HG03045 (cell line): ENCODE measurements around the gene GSDMA.
"Not testable (repeated sequence)": the region's sequence is repeated elsewhere in the genome, so short reads cannot be mapped to it uniquely, and the experiment has no call there.

Experiments
- ATAC-seq: cut with Tn5 transposase; IDR thresholded peaks from one replicate; pipeline ENCODE4 v1.9.1; 2021; ENCODE audit warnings: mild to moderate bottlenecking, moderate library complexity; ENCODE audit not compliant: unreplicated experiment

GSDMA gene

DNA sequence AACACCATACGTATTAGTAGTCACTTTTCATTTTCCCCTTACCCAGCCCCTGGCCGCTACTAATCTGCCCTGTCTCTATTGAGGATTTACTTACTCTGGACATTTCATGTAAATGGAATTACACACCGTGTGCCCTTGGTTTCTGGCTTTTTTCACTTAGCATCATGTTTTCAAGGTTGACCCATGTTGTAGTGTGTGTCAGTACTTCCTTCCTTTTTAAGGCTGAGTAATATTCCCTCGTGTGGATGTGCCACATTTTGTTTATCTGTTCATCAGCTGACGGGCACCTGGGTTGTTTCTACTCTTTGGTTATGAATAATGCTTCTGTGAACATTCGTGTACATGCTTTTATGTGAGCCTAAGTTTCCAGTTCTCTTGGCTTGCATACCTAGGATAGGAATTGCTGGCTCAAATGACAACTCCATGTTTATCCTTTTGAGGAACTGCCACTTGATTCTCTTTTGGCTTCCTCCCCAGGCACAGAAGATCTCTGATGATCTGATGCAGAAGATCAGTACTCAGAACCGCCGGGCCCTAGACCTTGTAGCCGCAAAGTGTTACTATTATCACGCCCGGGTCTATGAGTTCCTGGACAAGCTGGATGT lies 25.5 kb downstream of the GSDMA start:
- no peak for ATAC-seq

DNA sequence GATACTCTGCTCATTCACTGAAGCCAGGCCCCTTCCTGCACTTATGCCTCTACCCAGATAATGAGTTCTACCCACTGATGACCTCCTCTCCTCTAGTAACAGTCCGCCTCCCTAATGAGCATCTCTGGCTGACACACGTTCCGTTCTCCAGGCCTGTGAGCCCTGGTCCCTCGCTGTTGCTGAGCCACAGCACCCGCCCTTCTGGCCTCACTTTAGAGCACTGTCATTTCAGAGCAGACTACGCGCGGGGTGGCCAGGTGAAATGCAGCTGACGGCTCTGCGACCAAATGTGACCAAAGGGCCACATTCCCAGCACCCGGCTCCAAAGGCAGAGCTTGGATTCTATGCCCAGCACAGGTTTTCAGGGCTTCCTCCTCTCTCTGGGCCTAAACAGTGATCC lies 31.6 kb downstream of the GSDMA start:
- ATAC-seq: no peak

GRCh38 chr17:39995438-39995837 lies 32.6 kb downstream of the GSDMA start:
- ATAC-seq: no peak

DNA sequence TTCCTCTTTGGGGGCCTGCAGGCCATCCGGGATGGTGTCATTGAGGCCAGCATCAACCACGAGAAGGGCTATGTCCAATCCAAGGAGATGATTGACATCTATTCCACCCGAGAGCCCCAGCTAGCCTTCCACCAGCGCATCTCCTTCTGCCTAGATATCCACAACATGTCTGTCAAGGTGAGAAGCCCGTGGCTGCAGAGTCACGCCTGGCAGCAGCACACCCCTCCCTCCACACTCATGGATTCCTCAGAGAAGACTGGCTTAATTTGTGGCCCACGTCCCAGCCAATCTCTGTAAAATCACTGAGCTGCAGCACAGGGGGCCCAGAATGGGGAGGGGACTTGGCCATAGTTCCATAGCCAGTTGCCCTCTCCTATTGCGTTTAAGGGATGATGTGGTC lies 33.4 kb downstream of the GSDMA start:
- ATAC-seq: no peak

DNA sequence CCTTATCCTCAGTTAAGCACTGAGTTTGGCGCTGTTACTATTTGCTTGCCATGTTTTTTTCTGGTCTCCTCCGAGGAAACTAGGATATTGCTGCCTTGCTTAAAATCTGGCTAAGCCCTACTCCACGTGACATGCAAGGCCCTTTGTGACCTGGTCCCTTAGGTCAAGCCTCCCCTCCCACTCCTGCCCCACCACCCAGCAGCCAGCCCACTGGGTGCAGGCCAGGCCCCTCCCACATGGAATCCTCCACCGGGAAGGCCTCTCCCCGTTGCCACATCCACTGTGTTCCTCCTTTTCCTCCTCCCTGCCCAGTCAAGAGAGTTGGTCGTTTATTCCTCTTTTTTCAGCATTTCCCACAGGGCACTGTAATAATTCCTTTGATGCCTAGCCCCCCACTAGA lies 34.0 kb downstream of the GSDMA start:
- ATAC-seq: no peak

DNA sequence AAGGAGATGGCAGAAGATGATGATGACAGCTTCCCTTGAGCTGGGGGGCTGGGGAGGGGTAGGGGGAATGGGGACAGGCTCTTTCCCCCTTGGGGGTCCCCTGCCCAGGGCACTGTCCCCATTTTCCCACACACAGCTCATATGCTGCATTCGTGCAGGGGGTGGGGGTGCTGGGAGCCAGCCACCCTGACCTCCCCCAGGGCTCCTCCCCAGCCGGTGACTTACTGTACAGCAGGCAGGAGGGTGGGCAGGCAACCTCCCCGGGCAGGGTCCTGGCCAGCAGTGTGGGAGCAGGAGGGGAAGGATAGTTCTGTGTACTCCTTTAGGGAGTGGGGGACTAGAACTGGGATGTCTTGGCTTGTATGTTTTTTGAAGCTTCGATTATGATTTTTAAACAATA lies 34.7 kb downstream of the GSDMA start:
- no peak for ATAC-seq

- no peak for ATAC-seq
Measured at GRCh38 chr17:39999067-39999466, 36.3 kb downstream of the GSDMA start.

DNA sequence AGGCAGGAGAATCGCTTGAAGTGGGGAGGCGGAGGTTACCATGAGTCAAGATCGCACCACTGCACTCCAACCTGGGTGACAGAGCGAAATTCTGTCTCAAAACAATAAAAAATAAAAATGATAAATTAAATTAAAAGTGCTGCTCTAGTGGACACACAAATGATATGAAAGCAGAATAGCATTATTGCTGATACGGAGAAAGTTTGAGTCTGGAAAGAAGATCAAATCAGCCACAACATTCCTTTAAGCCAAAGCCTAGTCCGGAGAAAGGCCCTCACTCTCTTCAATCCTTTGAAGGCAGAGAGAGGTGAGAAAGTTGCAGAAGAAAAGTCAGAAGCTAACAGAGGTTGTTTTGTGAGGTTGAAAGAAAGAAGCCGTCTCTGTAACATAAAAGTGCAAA lies 37.4 kb downstream of the GSDMA start:
- no peak for ATAC-seq

DNA sequence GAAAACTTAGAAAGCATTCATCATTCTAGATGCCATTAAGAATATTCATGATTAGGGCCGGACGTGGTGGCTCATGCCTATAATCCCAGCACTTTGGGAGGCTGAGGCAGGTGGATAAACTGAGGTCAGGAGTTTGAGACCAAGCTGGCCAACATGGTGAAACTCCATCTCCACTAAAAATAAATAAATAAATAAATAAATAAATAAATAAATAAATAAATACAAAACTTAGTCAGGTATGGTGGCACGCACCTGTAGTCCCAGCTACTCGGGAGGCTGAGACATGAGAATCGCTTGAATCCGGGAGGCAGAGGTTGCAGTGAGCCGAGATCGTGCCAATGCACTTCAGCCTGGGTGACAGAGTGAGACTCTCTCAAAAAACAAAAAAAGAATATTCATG lies 38.5 kb downstream of the GSDMA start:
- ATAC-seq: not testable (repeated sequence)

- ATAC-seq: no peak
Measured at GRCh38 chr17:40004072-40004471, 41.3 kb downstream of the GSDMA start.

DNA sequence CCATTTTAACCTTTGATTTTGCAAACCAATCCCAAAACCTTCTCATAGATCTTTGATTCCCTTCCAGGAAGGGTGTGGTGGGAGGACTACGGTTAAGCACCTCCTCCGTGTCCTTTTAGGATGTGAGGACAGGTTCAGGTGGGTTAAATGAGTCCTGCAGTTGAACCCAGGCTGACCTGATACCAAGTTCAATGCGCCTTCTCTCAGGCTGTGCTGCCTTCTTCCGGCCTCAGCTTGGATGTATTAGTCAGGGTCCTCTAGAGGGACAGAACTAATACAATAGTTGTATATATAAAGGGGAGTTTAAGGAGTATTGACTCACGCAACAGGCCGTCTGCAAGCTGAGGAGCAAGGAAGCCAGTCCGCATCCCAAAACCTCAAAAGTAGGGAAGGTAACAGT lies 41.9 kb downstream of the GSDMA start:
- no peak for ATAC-seq

DNA sequence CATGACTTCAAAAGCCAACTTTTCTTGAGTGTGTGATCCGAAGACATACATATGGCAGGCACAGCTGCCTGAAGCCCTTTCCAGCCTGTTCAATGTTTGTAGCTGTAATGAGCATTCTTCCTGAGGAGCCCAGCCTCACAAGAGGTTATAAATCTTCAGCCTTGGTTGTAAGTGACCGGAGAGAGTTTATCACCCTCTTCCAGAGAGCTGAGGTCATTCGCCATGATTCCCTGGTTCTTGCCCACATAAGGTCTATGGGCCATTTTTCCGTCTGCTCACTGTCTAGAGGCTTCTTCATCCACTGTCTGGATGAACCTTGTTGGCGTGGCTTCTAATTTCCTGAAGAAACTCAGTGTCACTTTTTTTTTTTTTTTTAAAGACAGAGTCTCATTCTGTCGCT lies 42.7 kb downstream of the GSDMA start:
- no peak for ATAC-seq

GRCh38 chr17:40010946-40011500 lies 48.2 kb downstream of the GSDMA start:
- ATAC-seq: not testable (repeated sequence)

DNA sequence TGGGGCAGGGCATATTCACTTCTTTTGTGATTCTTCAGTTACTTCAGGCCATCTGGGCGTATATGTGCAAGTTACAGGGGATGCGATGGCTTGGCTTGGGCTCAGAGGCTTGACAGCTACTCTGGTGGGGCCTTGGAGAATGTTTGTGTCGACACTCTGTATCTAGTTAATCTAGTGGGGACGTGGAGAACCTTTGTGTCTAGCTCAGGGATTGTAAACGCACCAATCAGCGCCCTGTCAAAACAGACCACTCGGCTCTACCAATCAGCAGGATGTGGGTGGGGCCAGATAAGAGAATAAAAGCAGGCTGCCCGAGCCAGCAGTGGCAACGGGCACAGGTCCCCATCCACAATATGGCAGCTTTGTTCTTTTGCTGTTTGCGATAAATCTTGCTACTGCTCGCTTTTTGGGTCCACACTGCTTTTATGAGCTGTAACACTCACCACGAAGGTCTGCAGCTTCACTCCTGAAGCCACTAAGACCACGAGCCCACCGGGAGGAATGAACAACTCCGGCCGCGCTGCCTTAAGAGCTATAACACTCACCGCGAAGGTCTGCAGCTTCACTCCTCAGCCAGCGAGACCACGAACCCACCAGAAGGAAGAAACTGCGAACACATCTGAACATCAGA lies 49.3 kb downstream of the GSDMA start:
- ATAC-seq: not testable (repeated sequence)

DNA sequence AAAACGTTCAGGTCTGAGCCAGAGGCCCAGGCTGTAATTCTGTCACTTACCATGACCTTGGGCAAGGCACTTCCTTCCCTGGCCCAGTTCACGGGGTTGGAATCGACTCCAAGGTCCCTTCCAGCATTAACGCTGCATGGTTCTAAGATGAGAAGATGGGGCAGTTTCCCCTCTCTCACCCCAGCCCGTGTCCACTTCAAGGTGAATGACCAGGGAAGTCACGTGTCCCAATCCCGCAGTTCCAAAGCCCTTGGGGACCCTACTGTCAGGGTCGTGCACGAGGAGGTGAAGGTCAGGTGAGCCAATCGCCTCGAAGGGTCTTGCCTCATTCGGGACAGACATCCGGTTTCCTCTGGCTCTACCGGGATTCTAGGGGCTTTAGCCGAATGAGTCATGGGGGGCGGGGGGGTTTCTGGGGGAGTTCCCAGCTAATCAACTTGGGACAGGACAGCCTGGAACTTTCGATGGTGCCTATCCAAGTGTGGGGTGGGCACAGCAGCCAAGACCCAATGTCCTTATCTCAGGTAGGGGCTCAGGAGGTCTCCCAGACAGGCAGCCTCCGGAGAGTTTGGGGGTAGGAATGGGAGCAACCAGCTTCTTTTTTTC lies 51.7 kb downstream of the GSDMA start:
- ATAC-seq: no peak

DNA sequence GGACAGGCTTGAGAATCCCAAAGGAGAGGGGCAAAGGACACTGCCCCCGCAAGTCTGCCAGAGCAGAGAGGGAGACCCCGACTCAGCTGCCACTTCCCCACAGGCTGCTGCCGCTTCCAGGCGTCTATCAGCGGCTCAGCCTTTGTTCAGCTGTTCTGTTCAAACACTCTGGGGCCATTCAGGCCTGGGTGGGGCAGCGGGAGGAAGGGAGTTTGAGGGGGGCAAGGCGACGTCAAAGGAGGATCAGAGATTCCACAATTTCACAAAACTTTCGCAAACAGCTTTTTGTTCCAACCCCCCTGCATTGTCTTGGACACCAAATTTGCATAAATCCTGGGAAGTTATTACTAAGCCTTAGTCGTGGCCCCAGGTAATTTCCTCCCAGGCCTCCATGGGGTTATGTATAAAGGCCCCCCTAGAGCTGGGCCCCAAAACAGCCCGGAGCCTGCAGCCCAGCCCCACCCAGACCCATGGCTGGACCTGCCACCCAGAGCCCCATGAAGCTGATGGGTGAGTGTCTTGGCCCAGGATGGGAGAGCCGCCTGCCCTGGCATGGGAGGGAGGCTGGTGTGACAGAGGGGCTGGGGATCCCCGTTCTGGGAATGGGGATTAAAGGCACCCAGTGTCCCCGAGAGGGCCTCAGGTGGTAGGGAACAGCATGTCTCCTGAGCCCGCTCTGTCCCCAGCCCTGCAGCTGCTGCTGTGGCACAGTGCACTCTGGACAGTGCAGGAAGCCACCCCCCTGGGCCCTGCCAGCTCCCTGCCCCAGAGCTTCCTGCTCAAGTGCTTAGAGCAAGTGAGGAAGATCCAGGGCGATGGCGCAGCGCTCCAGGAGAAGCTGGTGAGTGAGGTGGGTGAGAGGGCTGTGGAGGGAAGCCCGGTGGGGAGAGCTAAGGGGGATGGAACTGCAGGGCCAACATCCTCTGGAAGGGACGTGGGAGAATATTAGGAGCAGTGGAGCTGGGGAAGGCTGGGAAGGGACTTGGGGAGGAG lies 52.5 kb downstream of the GSDMA start, which contains the start of gene CSF3:
CSF3 (plus strand) TSS at position 436 of the 993 bp plus-strand sequence; CDS start at position 471, 35 bp downstream.
- no peak for ATAC-seq

DNA sequence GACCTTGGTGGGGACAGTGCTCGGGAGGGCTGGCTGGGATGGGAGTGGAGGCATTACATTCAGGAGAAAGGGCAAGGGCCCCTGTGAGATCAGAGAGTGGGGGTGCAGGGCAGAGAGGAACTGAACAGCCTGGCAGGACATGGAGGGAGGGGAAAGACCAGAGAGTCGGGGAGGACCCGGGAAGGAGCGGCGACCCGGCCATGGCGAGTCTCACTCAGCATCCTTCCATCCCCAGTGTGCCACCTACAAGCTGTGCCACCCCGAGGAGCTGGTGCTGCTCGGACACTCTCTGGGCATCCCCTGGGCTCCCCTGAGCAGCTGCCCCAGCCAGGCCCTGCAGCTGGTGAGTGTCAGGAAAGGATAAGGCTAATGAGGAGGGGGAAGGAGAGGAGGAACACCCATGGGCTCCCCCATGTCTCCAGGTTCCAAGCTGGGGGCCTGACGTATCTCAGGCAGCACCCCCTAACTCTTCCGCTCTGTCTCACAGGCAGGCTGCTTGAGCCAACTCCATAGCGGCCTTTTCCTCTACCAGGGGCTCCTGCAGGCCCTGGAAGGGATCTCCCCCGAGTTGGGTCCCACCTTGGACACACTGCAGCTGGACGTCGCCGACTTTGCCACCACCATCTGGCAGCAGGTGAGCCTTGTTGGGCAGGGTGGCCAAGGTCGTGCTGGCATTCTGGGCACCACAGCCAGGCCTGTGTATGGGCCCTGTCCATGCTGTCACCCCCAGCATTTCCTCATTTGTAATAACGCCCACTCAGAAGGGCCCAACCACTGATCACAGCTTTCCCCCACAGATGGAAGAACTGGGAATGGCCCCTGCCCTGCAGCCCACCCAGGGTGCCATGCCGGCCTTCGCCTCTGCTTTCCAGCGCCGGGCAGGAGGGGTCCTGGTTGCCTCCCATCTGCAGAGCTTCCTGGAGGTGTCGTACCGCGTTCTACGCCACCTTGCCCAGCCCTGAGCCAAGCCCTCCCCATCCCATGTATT lies 53.5 kb downstream of the GSDMA start:
- no peak for ATAC-seq

GRCh38 chr17:40017422-40018080 lies 54.7 kb downstream of the GSDMA start:
- ATAC-seq: no peak
